ENCODE results near the gene SPON1.

Gene SPON1

GRCh38 chr11:14185461-14185860, 222.9 kb downstream of the SPON1 start:
- no peak for TF ChIP-seq CTCF (IDR thresholded peaks at IDR 0.05; ENCODE audit: insufficient read depth, missing control alignments)
- no peak for FAIRE-seq
- DNase-seq (ENCODE audit: insufficient read length, low spot score) = no peak

- FAIRE-seq (no peak), DNase-seq (ENCODE audit: insufficient read length, low spot score) (no peak)
- no peak for TF ChIP-seq CTCF (IDR thresholded peaks at IDR 0.05; ENCODE audit: insufficient read depth, missing control alignments)
Observed at GRCh38 chr11:14186046-14186775, 223.7 kb downstream of the SPON1 start.

- FAIRE-seq (no peak), DNase-seq (ENCODE audit: insufficient read length, low spot score) (no peak)
- no peak for TF ChIP-seq CTCF (IDR thresholded peaks at IDR 0.05; ENCODE audit: insufficient read depth, missing control alignments)
Observed at GRCh38 chr11:14189874-14190273, 227.4 kb downstream of the SPON1 start.

- DNase-seq (ENCODE audit: insufficient read length, low spot score) (no peak), FAIRE-seq (no peak)
- no peak for TF ChIP-seq CTCF (IDR thresholded peaks at IDR 0.05; ENCODE audit: insufficient read depth, missing control alignments)
Observed at GRCh38 chr11:14190992-14191778, 228.7 kb downstream of the SPON1 start.

- FAIRE-seq (no peak), DNase-seq (ENCODE audit: insufficient read length, low spot score) (no peak)
- no peak for TF ChIP-seq CTCF (IDR thresholded peaks at IDR 0.05; ENCODE audit: insufficient read depth, missing control alignments)
Observed at GRCh38 chr11:14193644-14194043, 231.1 kb downstream of the SPON1 start.

GRCh38 chr11:14202251-14203196, 240.0 kb downstream of the SPON1 start:
- TF ChIP-seq CTCF (IDR thresholded peaks at IDR 0.05; ENCODE audit: insufficient read depth, missing control alignments) = no peak
- DNase-seq (ENCODE audit: insufficient read length, low spot score) = no peak
- no peak for FAIRE-seq
